DND-41 (cell line): ENCODE measurements around the gene RPTN.

ENCODE experiments used
- CTCF ChIP-seq: IDR thresholded peaks from 2 replicates; pipeline ENCODE4 v1.5.1; 2012; ENCODE audit warnings: borderline replicate concordance, low read length, moderate library complexity, mild to moderate bottlenecking; ENCODE audit not compliant: poor library complexity, severe bottlenecking; ENCODE audit errors: extremely low read depth
- EZH2 ChIP-seq: IDR thresholded peaks from 3 replicates; pipeline ENCODE4 v1.6.1; 2012; ENCODE audit warnings: borderline replicate concordance, low read depth, mild to moderate bottlenecking, moderate library complexity, low read length, inconsistent platforms; ENCODE audit not compliant: severe bottlenecking

GRCh38 chr1:152145769-152146168, 13.3 kb downstream of the RPTN start:
- TF ChIP-seq CTCF: no peak
- no peak for TF ChIP-seq EZH2
